D721Med (cell line): Measurements from ENCODE around the gene COPS4.
A peak's percentile ranks its signal among the peaks of the same experiment; 100 is the strongest.

Experiments used
- DNase-seq: peaks from one replicate; pipeline ENCODE4 v3.0.0; 2011; ENCODE audit warnings: low spot score; ENCODE audit not compliant: insufficient read length
- FAIRE-seq: peaks from 2 replicates; lab custom pipeline; 2011; peaks lifted over from hg19 to GRCh38; lab: Jason Lieb, UNC
- TF ChIP-seq, protein P1 (sequence below): IDR thresholded peaks from 2 replicates; pipeline ENCODE4 v1.5.1; 2012; ENCODE audit warnings: mild to moderate bottlenecking, control low read depth; ENCODE audit not compliant: insufficient read depth; ENCODE audit errors: missing control alignments

The COPS4 gene

DNA sequence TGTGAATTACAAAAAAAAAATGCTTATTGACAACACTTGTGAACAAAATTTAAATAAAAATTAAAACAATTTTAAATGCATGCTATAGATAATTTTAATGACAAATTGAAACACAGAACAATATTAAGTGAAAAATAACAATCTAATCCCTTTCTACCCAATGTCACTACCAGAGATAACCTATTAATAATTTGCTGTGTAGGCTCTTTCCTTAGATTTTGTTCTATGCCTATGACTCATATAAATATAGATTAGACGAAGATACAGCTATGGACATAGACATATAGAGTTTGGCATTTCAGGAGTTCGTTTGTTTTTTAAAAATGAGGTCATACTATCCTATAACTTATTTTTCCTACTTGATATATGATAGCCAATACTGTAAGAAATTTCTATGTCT is 61.4 kb downstream of the COPS4 start:
- TF ChIP-seq, protein P1, sequence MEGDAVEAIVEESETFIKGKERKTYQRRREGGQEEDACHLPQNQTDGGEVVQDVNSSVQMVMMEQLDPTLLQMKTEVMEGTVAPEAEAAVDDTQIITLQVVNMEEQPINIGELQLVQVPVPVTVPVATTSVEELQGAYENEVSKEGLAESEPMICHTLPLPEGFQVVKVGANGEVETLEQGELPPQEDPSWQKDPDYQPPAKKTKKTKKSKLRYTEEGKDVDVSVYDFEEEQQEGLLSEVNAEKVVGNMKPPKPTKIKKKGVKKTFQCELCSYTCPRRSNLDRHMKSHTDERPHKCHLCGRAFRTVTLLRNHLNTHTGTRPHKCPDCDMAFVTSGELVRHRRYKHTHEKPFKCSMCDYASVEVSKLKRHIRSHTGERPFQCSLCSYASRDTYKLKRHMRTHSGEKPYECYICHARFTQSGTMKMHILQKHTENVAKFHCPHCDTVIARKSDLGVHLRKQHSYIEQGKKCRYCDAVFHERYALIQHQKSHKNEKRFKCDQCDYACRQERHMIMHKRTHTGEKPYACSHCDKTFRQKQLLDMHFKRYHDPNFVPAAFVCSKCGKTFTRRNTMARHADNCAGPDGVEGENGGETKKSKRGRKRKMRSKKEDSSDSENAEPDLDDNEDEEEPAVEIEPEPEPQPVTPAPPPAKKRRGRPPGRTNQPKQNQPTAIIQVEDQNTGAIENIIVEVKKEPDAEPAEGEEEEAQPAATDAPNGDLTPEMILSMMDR: no peak
- peak; percentile 25 for FAIRE-seq
- no peak for DNase-seq

DNA sequence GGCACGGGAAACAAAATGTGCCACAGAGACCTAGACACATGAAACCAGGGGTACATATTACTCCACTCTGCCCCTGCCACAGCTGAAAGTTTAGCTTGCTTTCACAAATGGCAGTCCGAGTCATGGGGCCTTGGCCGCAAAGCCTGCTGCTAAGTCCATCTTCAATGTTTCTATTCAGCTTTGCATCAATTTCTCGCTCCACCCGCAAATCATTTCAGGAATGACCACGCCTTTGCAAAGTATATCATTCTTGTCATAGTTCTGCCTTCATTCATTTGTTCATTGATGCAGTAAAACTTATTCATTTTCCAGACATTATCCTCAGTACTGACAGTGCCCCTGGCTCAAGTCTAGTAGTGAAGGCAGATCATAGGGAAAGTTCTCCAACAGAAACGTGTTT is 70.0 kb downstream of the COPS4 start:
- FAIRE-seq (no peak), DNase-seq (no peak)
- TF ChIP-seq, protein P1: no peak

DNA sequence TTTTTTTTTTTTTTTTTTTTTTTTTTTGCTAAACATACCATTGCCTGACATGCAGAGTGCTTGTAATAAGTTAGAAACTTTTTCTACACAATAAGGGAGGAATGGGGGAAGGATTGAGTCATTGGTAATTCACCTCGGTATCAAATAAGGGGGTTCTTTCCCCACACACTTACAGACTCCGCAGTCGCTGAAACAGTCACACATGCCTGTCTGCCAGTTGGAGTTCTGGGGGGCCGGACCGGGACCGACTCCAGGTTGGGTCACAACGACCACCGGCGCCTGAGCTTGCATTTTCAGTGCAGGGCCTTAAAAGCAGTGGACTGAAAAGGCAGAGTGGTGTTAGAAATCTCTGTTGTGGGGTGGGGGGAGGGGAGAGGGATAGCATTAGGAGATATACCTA is 72.6 kb downstream of the COPS4 start:
- TF ChIP-seq, protein P1: no peak
- no peak for FAIRE-seq

DNA sequence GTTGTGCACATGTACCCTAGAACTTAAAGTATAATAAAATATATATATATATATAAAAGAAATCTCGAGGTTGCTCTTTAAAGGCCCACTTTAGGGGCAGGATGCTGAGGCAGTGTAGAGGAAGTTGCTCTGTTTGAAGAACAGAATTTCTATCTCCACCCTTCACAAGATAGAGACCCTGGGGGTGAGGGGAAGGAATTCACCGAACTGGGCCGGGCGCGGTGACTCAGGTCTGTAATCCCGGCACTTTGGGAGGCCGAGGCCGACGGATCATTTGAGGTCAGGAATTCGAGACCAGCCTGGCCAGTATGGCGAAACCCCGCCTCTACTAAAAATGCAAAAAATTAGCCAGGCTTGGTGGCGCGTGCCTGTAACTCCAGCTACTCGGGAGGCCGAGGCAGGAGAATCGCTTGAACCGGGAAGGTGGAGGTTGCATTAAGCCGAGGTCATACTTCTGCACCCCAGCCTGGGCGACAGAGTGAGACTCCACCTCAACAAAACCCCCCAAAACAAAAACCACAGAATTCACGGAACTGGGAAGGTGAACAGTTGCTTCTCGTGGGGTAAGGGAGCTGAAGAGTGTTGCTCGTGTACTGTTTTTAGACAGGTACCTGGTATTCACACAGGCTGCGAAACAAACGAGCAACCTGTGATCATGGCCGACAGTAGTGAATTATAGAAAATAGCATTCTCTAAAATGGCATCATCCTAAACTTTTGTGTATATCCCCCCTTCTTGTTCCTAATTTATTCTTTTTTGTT is 73.3 kb downstream of the COPS4 start:
- DNase-seq (no peak), FAIRE-seq (no peak)
- TF ChIP-seq, protein P1: no peak

More for the DNA sequence above, 72.6 kb downstream of the COPS4 start:
- no peak for DNase-seq

DNA sequence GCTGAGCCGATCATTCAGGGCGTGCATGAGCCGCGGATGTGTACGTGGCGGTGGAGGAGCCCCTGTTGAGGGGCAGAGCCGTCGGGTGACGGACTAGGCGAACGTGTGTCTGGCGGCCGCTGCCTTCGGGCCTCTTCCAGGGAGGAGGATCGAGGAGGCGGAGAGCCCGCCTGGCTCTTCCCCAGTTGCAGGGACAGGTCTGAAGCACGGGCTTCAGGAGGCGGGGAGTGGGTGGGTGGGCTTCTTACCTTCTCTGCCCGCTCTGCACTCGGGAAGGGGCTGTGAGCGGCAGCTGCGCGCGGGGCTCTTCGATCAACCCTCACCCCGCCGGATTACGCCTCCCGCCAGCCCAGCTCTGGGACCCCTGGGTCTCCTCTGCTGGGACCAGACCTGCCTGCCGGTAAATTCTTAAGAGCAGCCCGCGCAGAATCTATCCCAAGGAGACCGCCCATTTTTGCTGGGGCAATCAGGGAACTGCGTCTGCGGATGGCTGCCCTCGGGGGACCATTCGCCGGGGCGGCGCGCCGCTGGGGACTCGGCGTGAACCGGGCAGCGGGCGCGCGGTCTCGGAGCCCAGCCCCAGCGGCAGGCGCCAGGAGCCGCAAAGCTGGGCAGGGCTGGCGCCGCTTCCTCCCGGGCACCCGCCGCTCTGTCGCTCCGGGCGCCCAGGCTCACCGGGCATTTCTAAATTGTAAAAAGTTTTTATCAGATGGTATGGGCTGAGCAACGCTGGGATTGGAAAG is 74.7 kb downstream of the COPS4 start:
- FAIRE-seq: no peak
- no peak for DNase-seq
- TF ChIP-seq, protein P1: no peak

DNA sequence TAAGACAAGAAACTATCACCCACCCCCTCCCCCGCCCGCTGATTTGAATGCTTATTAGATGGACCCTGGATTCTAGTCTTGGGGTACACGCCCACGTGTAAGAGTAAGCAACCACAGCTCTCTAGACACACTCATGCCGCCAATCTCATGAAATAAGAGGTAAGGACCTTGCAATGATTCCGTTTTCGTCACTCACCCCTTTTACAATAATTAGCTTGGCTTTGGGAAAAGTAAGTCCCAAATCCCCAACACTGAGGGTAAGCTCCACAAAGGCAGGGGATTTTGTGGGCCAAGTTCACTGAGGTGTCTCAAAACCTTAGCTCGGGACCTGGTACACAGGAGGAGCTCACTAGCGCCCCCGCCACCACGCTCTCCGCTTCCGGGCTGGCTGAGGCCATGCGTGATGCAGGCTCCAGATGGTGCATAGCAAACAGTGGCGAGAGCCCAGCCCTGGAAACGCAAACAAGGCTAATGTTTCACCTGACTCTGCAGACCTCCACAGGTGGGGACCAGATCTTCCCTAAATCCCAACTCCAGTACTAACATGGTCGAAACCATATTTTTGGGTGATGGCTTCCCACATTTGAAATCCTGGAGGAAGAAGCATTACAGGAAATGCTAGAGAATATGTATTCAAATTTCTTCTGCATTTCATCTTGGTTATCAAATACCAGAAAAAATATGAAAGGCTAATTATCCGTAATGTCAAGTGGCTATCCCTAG is 75.4 kb downstream of the COPS4 start:
- no peak for FAIRE-seq

More for the DNA sequence above, 75.4 kb downstream of the COPS4 start:
- no peak for DNase-seq
- TF ChIP-seq, protein P1: peak; percentile 87
